Stimulated activated CD8-positive, alpha-beta memory T cell treated with anti-CD3 and anti-CD28 coated beads, Interleukin-2, amount 100 ng/mL, for 1 hour (primary cell): Measurements from ENCODE around the gene TBC1D9B.
A peak's percentile ranks its signal among the peaks of the same experiment; 100 is the strongest.

ENCODE experiments used
- DNase-seq, 2 donors: peaks; one replicate each; pipeline ENCODE4 v3.0.0-alpha.2; 2020; ENCODE audit warnings: low read depth in 2 of 2

The TBC1D9B gene

GRCh38 chr5:179820483-179821297 lies 87.0 kb downstream of the TBC1D9B start, which contains the start of gene SQSTM1:
Gene SQSTM1 (plus strand): TSS chr5:179820905. CDS start chr5:179820937, 32 bp downstream.
- DNase-seq, result peak; percentile 66 to 76

- DNase-seq, result no peak
These were observed 87.6 kb downstream of the TBC1D9B start for GRCh38 chr5:179820127-179820482.

- no peak for DNase-seq
These were observed 88.2 kb downstream of the TBC1D9B start for GRCh38 chr5:179819296-179820126.

- peak; percentile 80 for DNase-seq
These were observed 88.9 kb downstream of the TBC1D9B start for GRCh38 chr5:179818746-179819295.

- no peak for DNase-seq
These were observed 89.6 kb downstream of the TBC1D9B start for GRCh38 chr5:179817890-179818745.

- no peak for DNase-seq
These were observed 90.2 kb downstream of the TBC1D9B start for GRCh38 chr5:179817470-179817840.

- no peak for DNase-seq
These were observed 90.8 kb downstream of the TBC1D9B start for GRCh38 chr5:179816796-179817469.

GRCh38 chr5:179816401-179816795 lies 91.3 kb downstream of the TBC1D9B start:
- DNase-seq, result no peak

- no peak for DNase-seq
These were observed 92.0 kb downstream of the TBC1D9B start for GRCh38 chr5:179815491-179816249.

- no peak for DNase-seq
These were observed 93.6 kb downstream of the TBC1D9B start for GRCh38 chr5:179814090-179814489.

- no peak for DNase-seq
These were observed 94.6 kb downstream of the TBC1D9B start for GRCh38 chr5:179812997-179813607.

- DNase-seq, result no peak
These were observed 95.4 kb downstream of the TBC1D9B start for GRCh38 chr5:179812135-179812825.
